Activated CD4-positive, alpha-beta T cell treated with anti-CD3 and anti-CD28 coated beads, Interleukin-2, Interleukin-6, amounts not matched to agents 100 ng/mL and 50 ng/mL, durations not matched to agents 16 hours and 8 hours (primary cell): ENCODE data around the gene KIF26B.

Experiments used
- DNase-seq: peaks from one replicate; pipeline ENCODE4 v3.0.0-alpha.2; 2020

KIF26B gene

GRCh38 chr1:245133995-245134715 lies 20.6 kb upstream of the KIF26B start:
- DNase-seq, result no peak

- DNase-seq, result no peak
Measured at GRCh38 chr1:245142171-245142798, 12.5 kb upstream of the KIF26B start.

GRCh38 chr1:245142976-245143375 lies 11.8 kb upstream of the KIF26B start:
- DNase-seq, result no peak

- no peak for DNase-seq
Measured at GRCh38 chr1:245143849-245144248, 10.9 kb upstream of the KIF26B start.

- DNase-seq, result no peak
Measured at GRCh38 chr1:245148069-245148468, 6.7 kb upstream of the KIF26B start.

- DNase-seq, result no peak
Measured at GRCh38 chr1:245148861-245149260, 5.9 kb upstream of the KIF26B start.

- peak; percentile 77 for DNase-seq
Measured at GRCh38 chr1:245153081-245153551, 1.7 kb upstream of the KIF26B start.

GRCh38 chr1:245153552-245154428 lies 995 bp upstream of the KIF26B start:
- DNase-seq, result no peak

GRCh38 chr1:245155272-245156040 lies 671 bp downstream of the KIF26B start:
- DNase-seq, result no peak

GRCh38 chr1:245156041-245156735 lies 1.4 kb downstream of the KIF26B start:
- DNase-seq, result peak; percentile 91

GRCh38 chr1:245156736-245157505 lies 2.1 kb downstream of the KIF26B start:
- DNase-seq, result peak; percentile 2

- DNase-seq, result no peak
Measured at GRCh38 chr1:245158913-245159312, 4.1 kb downstream of the KIF26B start.

GRCh38 chr1:245160288-245160687 lies 5.5 kb downstream of the KIF26B start:
- no peak for DNase-seq

GRCh38 chr1:245160741-245161400 lies 6.1 kb downstream of the KIF26B start:
- DNase-seq, result no peak

GRCh38 chr1:245161866-245162265 lies 7.1 kb downstream of the KIF26B start:
- no peak for DNase-seq

- no peak for DNase-seq
Measured at GRCh38 chr1:245166471-245166885, 11.7 kb downstream of the KIF26B start.

- no peak for DNase-seq
Measured at GRCh38 chr1:245168086-245168485, 13.3 kb downstream of the KIF26B start.

GRCh38 chr1:245168906-245169305 lies 14.1 kb downstream of the KIF26B start:
- DNase-seq, result no peak

GRCh38 chr1:245169376-245169775 lies 14.6 kb downstream of the KIF26B start:
- DNase-seq, result no peak

- no peak for DNase-seq
Measured at GRCh38 chr1:245172026-245172425, 17.2 kb downstream of the KIF26B start.

- no peak for DNase-seq
Measured at GRCh38 chr1:245172829-245173228, 18.0 kb downstream of the KIF26B start.
